GM18909 (cell line): ENCODE results near the gene NEIL1.
"Not testable (repeated sequence)": the region's sequence is repeated elsewhere in the genome, so short reads cannot be mapped to it uniquely, and the experiment has no call there.

ENCODE experiments used
- ATAC-seq: cut with Tn5 transposase; IDR thresholded peaks from one replicate; pipeline ENCODE4 v1.9.1; 2021; ENCODE audit warnings: mild to moderate bottlenecking; ENCODE audit not compliant: unreplicated experiment, poor library complexity

NEIL1 gene, protein sequence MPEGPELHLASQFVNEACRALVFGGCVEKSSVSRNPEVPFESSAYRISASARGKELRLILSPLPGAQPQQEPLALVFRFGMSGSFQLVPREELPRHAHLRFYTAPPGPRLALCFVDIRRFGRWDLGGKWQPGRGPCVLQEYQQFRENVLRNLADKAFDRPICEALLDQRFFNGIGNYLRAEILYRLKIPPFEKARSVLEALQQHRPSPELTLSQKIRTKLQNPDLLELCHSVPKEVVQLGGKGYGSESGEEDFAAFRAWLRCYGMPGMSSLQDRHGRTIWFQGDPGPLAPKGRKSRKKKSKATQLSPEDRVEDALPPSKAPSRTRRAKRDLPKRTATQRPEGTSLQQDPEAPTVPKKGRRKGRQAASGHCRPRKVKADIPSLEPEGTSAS

DNA sequence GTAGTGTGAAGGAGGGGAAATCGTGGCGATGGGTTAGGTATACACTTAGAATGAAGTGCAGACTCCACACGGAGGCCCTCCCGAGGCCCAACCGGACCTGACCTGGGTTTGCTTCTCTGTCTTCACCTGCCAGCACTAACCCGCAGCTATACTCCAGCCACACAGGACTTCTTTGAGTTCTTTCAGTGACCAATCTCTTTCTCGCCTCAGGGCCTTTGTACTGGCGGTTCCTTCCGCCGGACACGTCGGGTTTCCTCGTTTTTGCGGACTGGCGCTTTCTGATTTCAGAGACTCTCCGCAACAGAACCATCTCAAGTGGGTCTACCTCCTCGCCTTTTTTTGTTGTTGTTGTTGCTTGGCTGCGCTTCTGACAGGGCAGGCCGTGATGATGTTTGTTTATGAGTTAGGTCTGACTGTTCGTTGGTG lies at the start of gene NEIL1:
Gene NEIL1, plus strand, starts transcription at position 244 of the 426 bp plus-strand sequence. CDS start 1,867 bp downstream, outside the sequence.
- peak; percentile 9 for ATAC-seq

DNA sequence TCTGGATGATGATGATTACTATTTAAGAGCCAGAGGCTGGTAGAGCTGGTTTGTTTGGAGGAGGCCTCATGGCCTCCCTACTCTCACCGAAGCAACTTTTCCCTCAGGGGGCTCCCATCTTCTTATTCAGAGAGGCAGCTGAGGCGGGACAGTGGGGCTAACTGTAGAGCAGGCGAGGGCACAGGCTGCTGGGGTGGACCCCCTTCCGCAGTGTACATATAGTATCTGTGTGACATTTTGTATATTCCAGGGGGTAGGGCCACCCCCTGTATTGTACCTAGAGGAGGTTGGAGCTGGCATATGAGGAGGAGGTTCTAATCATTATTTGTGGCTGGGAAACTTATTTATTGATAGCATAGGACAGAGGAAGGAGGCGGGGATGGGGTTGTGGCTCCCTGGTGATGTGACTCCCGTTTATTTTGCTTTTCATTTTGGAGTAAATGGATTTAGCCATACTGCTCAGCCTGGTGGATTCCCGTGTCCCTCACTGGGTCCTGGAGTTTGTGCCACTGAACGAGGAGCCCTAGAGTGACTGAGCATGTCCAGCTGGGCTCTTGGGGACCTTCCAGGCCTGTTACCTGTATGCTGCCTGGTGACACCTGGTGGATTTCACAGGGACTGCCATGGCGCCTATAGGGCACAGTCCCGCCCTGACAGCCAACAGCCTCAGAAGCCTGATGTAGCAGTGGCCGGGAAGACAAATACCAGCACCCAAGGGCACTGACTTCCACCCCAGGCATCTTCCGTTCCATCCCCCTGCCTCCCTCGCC lies 48.1 kb upstream of the NEIL1 start:
- peak; percentile 56 for ATAC-seq

DNA sequence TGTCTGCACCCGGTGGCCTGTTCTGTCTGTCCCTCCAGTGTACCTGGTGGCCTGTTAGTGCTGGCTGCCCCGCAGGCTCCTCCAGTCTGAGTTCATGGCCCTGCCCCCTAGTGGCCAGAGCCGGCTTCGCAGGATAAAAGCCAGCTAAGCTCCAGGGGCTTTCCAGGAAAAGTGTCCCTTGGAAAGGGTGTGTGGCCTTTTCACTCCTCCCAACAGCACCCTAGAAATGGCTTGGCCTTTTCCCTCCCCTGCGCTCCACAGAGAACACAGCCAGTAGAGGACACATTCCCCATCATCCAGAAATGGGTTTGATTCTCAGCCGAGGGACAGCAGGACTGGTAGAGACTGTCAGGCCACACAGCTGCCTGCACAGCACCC lies 47.5 kb upstream of the NEIL1 start:
- peak; percentile 60 for ATAC-seq

DNA sequence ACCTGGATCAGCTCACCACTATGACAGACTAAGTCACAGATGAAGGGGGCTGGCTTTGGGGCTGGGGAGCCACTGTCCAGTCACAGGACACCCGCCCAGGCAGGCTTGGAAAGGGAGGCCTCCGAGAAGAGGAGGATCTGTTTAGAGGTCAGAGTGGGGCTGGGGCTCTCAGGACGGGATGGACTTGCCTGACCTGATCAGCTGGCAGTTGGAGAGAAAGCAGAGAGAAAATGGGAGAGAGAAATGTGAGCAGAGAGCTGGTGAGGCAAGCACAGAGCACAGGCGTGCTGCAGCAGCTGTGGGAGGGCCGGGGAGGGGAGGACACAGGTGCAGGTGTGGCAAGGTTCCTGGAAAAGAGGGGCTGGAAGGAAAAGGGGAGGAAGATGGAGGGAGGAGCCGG lies 46.8 kb upstream of the NEIL1 start:
- ATAC-seq = not testable (repeated sequence)

DNA sequence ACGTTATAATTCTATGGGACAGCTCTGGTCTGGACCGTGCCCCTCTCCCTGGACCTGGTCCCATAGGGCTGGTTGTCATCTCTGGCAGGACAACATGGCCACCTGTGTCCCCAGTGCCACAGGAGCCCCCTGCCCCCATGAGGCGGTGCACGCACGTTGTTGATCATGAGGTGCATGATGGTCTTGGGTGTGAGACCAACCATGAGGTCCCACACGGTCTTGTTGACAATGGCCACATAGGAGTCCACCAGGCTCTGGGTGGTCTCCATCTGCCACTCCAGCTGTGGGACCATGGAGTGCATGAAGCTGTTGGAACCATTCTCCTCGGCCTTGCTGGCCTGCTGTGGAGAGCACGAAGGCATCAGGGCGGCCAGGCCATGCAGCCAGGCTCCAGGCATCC lies 44.5 kb upstream of the NEIL1 start:
- ATAC-seq = no peak

DNA sequence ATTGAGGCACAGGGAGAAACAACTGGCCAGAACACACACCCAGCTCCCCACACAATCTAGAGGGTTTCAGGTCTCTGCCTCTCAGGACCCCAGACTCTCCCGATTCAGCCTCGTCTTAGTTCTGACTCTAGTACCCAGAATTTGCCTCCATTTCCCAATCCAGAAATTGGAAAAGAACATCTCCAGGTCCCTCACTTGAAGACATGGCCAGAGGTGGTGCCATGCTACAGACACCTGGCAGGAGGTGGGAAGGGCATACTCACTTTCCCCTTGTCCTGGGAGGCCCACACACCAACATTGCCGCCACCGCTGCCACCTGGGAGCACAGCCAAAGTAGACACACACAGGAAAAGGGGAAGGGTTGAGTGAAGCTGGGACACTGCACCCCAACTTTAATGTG lies 44.1 kb upstream of the NEIL1 start:
- not testable (repeated sequence) for ATAC-seq

DNA sequence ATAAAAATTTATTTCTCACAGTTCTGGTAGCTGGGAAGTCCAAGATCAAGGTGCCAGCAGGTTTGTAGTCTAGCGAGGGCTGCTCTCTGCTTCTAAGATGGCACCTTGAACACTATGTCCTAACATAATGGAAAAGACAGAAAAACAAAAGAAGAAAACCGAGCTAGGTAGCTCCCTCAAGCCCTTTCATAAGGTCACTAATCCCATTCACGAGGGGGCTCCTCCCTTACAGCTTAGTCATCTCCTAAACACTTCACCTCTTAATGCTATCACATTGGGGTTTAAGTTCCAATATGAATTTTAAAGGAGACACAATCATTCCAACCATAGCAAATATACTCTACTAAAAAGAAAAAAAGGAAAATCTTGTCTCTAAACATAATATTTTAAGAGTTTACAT lies 40.7 kb upstream of the NEIL1 start:
- ATAC-seq = no peak

DNA sequence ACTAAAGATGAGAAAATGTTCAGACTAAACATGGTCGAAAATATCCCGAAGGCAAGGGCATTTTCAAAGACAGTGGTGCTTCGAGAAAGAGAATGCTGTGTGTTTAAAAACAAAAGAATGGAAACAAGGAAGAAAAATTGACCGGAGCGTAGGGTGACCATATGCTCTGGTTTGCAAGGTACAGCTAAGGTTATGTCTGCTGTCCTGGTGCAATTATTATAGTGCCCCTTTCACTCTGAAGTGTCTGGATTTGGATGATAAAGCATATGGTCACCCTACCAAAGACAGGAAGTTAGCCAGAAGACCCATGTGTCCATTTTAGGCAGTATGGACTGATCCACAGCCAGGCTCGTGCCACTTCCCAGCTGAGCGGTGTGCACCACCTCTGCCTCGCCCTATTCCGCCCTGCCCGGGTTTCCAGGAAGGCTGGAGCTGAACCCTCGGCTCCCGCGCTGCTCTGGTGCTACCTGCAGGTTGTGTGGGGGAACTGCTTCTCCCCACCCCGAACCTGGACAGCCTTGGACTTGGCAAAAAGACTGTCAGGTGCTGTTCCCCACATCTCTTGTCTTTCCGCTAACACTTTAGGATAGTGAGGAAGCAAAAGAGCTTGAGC lies 39.0 kb upstream of the NEIL1 start:
- no peak for ATAC-seq

DNA sequence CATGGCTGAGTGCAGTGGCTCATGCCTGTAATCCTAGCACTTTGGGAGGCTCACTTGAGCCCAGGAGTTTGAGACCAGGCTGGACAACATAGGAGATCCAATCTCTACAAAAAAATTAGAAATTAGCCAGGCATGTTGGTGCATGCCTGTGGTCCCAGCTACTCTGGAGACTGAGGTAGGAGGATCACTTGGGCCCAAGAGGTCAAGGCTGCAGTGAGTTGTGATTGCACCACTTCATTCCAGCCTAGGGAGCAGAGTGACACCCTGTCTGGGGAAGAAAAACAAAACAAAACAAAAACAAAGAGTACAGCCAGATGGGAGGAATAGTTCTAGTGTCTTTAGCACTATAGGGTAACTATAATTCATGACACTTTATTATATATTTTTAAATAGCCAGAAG lies 37.1 kb upstream of the NEIL1 start:
- ATAC-seq = no peak

DNA sequence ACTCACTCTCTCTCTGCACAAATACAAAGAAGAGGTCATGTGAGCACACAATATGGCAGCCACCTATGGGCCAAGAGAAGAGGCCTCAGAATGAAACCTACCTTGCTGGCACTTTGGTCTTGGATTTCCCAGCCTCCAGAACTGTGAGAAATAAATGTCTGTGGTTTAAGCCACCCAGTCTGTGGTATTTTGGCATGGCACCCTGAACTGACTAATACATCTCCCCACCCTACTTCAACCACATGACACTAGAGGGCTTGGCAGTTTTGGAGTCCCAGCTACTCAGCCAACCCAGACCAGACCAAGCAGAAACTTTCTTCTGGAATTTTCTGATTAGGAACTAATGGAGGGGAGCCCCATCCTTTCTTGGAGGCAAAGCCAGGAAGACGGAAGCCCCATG lies 34.3 kb upstream of the NEIL1 start:
- not testable (repeated sequence) for ATAC-seq

DNA sequence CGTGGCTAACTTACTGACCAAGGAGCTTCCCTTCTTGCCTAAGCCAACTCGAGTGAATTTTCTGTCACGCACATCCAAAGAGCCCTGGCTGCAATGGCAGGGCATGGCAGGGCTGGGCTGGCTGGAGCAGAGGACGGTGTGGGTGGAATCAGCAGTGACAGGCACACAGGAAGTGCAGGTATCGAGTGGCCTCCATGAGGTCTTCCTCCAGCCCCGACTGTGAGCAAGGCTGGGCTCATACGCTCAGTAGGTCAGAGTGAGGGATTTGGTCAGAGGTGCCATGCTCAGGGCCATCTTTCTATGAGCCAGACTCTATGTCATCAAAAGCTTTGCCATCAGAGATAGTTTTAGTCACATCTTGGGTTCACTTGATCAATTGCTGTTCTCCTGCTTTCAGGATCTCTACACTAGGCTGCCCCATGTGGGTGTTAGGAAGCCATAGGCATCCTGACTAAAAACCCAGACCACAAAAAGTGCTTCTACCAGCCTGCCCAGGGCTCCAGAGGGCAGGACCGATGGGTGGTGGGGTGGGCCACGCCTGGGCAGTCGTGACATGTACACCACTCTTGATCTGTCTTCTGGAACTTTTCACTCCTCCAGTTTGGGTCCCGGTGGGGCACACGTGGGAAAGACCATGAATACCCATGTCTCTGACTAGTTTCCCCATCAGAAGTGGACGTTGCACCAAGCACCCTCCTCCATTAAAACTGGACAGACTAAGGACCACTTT lies 33.6 kb upstream of the NEIL1 start:
- no peak for ATAC-seq

DNA sequence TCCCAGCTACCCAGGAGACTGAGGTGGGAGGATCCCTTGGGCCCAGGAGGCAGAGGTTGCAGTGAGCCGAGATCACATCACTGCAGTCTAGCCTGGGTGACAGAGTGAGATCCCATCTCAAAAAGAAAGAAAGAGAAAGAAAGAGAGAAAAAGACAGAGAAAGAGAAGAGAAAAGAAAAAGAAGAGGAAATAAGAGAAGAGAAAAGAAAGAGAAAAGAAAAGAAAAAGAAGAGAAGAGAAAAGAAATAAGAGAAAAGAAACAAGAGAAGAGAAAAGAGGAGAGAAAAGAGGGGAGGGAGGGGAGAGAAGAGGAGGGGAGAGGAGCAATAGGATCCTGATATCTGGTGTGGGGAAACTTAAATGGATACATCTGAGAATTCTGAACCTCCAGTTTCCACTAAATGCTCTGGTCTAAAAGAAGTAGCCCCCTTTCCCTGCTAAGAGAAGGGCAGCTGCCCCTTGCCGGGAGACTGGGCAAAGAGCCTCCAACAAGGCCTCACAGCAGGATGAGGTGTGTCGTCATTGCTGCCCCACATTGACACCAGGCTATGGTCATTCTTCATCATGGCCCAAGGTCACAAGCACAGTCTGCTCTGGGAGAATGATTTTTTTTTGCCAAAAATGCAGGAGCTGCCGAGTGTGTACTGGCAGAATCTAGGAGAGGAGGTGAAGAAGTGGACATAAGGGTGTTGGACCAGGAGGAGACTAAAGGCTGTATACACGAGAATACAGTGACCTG lies 32.1 kb upstream of the NEIL1 start:
- ATAC-seq = no peak

DNA sequence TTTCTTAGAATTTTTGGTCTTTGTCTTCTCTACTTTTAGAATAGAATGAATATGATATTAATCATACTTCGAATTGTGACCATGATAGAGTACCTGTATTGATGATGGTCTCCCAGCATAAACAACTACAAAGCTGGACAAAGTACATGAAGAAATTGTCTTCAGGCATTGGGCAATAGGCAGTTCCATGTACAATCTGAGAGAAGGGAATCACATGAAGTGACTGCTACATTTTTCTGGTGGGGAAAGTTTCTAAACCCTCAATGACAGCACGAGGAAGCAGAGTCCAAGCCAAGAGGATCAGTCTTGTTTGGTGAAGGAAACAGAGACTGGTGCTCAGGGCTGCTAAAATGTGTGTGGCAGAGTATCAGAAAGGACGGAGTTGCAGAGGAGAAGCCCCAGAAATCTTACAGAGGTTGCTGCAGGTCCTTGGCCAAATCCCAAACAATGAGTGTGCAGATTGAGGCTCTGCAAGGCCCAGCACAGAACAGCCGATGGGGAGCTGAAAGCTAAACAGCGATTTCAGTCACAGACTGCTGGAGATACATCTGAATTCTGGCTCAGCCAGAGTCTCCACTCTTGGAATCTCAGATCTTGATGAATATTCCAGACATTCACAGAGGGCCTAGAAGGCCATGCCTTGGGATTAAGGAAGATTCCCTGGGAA lies 27.5 kb upstream of the NEIL1 start:
- not testable (repeated sequence) for ATAC-seq

DNA sequence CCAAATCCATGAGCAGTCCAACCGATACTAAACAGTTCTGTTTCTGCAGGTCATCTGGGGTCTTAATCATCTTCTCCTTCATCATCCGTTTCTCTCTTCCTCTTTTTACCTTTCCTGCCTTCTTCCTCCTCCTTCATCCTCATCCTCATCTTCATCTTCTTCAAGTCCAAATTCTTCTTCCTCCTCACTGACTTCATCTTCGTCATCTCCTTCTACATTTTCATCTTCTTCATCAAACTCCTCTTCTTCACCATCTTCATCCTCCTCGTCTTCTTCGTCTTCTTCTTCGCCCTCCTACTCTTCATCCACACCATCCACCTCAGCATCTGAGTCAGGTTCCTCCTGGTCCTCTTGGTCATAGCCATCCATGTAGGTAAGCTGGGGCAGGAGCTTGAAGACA lies 25.1 kb upstream of the NEIL1 start:
- no peak for ATAC-seq

DNA sequence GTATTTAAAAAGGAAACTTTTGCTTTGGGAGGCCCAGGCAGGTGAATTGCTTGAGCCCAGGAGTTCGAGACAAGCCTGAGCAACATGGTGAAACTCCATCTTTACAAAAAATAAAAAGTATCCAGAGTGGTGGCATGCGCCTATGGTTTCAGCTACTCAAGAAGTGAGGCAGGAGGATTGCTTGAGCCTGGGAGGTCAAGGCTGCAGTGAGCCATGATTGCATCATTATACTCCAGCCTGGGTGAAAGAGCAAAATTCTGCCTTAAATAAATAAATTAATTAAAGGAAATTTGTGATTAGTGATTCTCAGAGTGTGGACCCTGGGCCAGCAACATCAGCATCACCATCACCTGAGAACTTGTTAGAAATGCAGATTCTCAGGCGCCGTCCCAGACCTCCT lies 20.9 kb upstream of the NEIL1 start:
- ATAC-seq = no peak

DNA sequence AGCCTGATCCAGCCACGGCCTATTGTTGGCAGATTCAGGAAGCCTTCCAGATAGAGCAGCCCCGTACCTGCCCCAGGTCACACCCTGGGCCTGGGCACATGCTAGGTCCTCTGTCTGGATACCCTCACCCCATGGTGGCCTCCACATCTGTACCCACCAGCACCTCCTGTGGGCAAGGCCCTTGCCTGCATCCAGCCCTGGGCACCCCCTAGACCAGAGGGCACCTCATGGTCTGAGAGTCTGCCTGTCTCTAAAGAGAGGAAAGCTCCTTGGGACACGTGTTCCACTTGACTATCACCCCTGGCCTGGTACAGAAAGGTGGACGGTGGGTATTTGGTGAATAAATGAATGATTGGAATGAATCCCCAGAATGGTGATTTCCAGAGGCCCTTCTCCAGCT lies 19.8 kb upstream of the NEIL1 start:
- ATAC-seq = no peak

DNA sequence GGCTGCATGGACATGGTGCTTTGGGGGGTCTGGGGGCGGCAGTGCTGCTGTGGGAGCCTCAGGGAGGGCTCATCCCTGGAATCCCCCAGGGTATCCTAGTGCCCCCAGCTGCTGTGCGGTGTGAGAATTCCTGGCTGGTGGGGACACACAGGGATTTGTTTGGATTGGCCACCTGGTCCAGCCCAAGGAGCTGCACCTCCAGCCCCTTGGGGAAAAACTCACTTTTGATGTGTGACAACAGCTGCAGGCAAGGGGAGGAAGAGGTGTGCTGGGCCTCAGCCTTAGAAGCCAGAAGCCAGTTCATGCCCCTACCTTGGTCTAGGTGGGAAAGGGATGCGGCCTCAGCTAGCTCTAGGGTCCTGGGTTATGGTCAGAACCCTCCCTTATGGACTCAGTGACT lies 19.3 kb upstream of the NEIL1 start:
- no peak for ATAC-seq

DNA sequence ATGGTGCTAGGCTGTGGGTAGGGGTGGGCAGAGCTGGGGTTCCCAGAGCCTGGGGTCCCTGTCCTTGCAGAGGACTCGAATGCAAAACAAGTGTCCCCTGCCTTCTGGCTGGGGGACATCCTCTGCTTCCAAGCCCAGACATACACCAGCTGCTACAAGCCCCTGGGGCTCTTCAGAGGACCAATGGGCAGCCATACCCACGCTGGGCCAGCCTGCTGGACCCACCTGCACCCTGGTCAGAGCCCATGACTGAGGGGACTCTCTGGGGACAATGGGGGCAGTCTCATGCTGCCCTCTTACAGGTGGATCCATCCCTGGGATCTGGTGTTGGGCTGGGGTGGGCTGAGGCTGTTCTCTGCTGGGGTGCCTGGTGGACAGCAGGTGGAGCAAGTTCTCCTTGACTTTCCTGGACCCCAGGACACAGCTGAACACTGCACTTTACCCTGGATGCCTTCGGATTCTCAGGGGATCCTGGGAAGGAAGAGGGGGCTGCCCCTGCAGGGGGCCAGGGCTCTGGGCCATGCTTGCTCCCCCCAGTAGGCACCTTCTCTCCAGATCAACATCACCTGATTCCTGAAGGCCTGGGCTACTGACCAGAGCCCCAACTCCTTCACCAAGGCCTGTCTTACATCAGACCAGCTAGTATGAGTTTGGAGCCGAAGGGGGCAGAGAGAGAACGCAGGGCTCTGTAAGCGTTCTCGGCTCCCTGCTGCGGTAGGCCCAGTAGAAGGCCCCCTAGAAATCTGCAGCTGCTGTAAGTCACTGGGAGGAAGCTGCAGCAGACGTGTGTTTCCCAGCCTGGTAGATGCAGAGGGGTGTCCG lies 18.1 kb upstream of the NEIL1 start:
- ATAC-seq = no peak

DNA sequence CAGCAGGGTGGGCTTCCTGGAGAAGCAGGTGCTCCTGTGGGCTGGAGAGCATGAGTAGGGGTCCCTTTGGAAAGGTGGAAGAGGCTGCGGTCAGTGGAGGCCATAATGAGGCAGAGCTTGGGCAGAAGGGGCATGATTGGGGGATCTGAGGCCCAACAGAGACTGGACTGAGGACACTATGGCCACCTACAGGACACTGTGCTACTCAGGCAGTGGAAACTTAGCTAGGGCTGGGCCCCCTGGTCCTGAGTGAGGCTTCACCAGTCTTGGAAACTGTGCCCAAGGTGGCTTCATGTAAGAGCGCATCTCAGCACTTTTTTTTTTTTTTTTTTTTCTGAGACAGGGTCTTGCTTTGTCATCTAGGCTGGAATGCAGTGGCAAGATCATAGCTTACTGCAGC lies 17.3 kb upstream of the NEIL1 start:
- ATAC-seq = no peak
